IMR-90 (cell line): ENCODE results near the gene ELP6. TPM values are rescaled to one million over a fixed set of nuclear protein-coding genes. Genes with fewer than 3 reads are reported as not detected.

Source experiments
- ATAC-seq: fragments of 200-7000 bp; cut with Tn5 transposase; 2 replicates; pipeline ENCODE4 v1.9.1; 2020; ENCODE audit warnings: low read depth, mild to moderate bottlenecking, moderate library complexity
- BruUV-seq: library from RNA; stranded (reverse); fragments of 400-500 nt; replicated peaks from 2 replicates; lab custom pipeline; 2021; lab: Mats Ljungman, UMichigan
- CTCF ChIA-PET: fragments of 300-600 bp; formaldehyde crosslinking; extraction: SDS; loops from one replicate; lab custom pipeline; 2021; ENCODE audit warnings: antibody characterized with exemption; lab: Yijun Ruan, JAX
- POLR2A ChIA-PET: fragments of 300-600 bp; sonication (Branson Sonifier 250); formaldehyde crosslinking; loops from one replicate; lab custom pipeline; 2022; ENCODE audit warnings: antibody characterized with exemption; ENCODE audit not compliant: unreplicated experiment; lab: Charles Lee
- DNase-seq: peaks from one replicate; pipeline ENCODE4 v3.0.0; 2013
- H2AFZ ChIP-seq: replicated peaks from 2 replicates; pipeline ENCODE3; 2013; ENCODE audit warnings: low read length, mild to moderate bottlenecking; ENCODE audit not compliant: poor library complexity
- H2AK5ac ChIP-seq: 2 replicates; pipeline ENCODE4 v1.6.1; 2013; ENCODE audit warnings: low read depth, low read length, inconsistent platforms
- H2AK9ac ChIP-seq: replicated peaks from 2 replicates; pipeline ENCODE3; 2013; ENCODE audit warnings: mild to moderate bottlenecking, low read depth, low read length, moderate library complexity; ENCODE audit not compliant: poor library complexity
- H2BK120ac ChIP-seq: 2 replicates; pipeline ENCODE4 v1.6.1; 2013; ENCODE audit warnings: low read depth, low read length, inconsistent platforms
- H2BK15ac ChIP-seq: 3 replicates; pipeline ENCODE4 v1.6.1; 2013; ENCODE audit warnings: low read depth, low read length, inconsistent platforms
- H2BK20ac ChIP-seq: 2 replicates; pipeline ENCODE4 v1.6.1; 2013; ENCODE audit warnings: low read depth, mild to moderate bottlenecking, inconsistent platforms, low read length, moderate library complexity
- H2BK5ac ChIP-seq: 2 replicates; pipeline ENCODE4 v1.6.1; 2013; ENCODE audit warnings: mild to moderate bottlenecking, low read depth, low read length, inconsistent platforms; ENCODE audit not compliant: poor library complexity, severe bottlenecking
- H3K14ac ChIP-seq: replicated peaks from 2 replicates; pipeline ENCODE4 v1.6.1; 2013; ENCODE audit warnings: low read depth, low read length, inconsistent platforms
- H3K18ac ChIP-seq: 2 replicates; pipeline ENCODE4 v1.6.1; 2013; ENCODE audit warnings: low read depth, low read length, control low read depth
- H3K23ac ChIP-seq: 2 replicates; pipeline ENCODE4 v1.6.1; 2013; ENCODE audit warnings: low read depth, low read length, inconsistent platforms
- H3K27ac ChIP-seq: 2 replicates; pipeline ENCODE4 v1.5.1; 2013; ENCODE audit warnings: mild to moderate bottlenecking, control low read depth, low read length; ENCODE audit not compliant: insufficient read depth
- H3K27me3 ChIP-seq: 2 replicates; pipeline ENCODE4 v1.6.1; 2013; ENCODE audit warnings: low read length; ENCODE audit not compliant: control insufficient read depth, insufficient read depth
- H3K36me3 ChIP-seq: 2 replicates; pipeline ENCODE4 v1.6.1; 2013; ENCODE audit warnings: low read length, mixed read lengths; ENCODE audit not compliant: control insufficient read depth, insufficient read depth
- H3K4ac ChIP-seq: 2 replicates; pipeline ENCODE4 v1.6.1; 2013; ENCODE audit warnings: low read depth, low read length, inconsistent platforms
- H3K4me1 ChIP-seq: 2 replicates; pipeline ENCODE4 v1.6.1; 2013; ENCODE audit warnings: low read length, mixed read lengths; ENCODE audit not compliant: control insufficient read depth, insufficient read depth
- H3K4me2 ChIP-seq: 2 replicates; pipeline ENCODE4 v1.6.1; 2013; ENCODE audit warnings: low read depth, mild to moderate bottlenecking, control low read depth, low read length, moderate library complexity
- H3K4me3 ChIP-seq: 2 replicates; pipeline ENCODE4 v1.5.1; 2013; ENCODE audit warnings: low read depth, mild to moderate bottlenecking, control low read depth, low read length, moderate library complexity; ENCODE audit not compliant: insufficient read depth
- H3K56ac ChIP-seq: 2 replicates; pipeline ENCODE4 v1.6.1; 2013; ENCODE audit warnings: low read length, inconsistent platforms; ENCODE audit not compliant: insufficient read depth; ENCODE audit errors: extremely low read depth
- H3K79me1 ChIP-seq, 2 experiments: 2 replicates each; pipeline ENCODE4 v1.6.1; 2013; ENCODE audit warnings: low read length in 2 of 2, inconsistent platforms in 1 of 2, low read depth in 1 of 2
- H3K9ac ChIP-seq: 2 replicates; pipeline ENCODE4 v1.6.1; 2013; ENCODE audit warnings: low read depth, low read length, control low read depth
- H3K9me1 ChIP-seq: 2 replicates; pipeline ENCODE4 v1.6.1; 2013; ENCODE audit warnings: low read length, inconsistent platforms; ENCODE audit not compliant: insufficient read depth
- H3K9me3 ChIP-seq: 2 replicates; pipeline ENCODE4 v1.6.1; 2013; ENCODE audit warnings: low read length; ENCODE audit not compliant: control insufficient read depth, insufficient read depth
- H4K20me1 ChIP-seq: 2 replicates; pipeline ENCODE4 v1.6.1; 2013; ENCODE audit warnings: low read length, inconsistent platforms; ENCODE audit not compliant: insufficient read depth
- H4K5ac ChIP-seq: 2 replicates; pipeline ENCODE4 v1.6.1; 2013; ENCODE audit warnings: mild to moderate bottlenecking, low read depth, low read length, control low read depth
- H4K8ac ChIP-seq, 2 experiments: 2 replicates each; pipeline ENCODE4 v1.6.1; 2013; ENCODE audit warnings: low read depth in 2 of 2, low read length in 2 of 2, control low read depth in 1 of 2, inconsistent platforms in 1 of 2
- H4K91ac ChIP-seq: 2 replicates; pipeline ENCODE4 v1.6.1; 2013; ENCODE audit warnings: low read depth, low read length, inconsistent platforms; ENCODE audit not compliant: insufficient read depth
- CEBPB ChIP-seq: IDR thresholded peaks from 2 replicates; pipeline ENCODE4 v1.6.1; 2012; ENCODE audit warnings: low read depth, low read length, improper control_type of control experiment
- CHD1 ChIP-seq: IDR thresholded peaks from 2 replicates; pipeline ENCODE4 v1.6.1; 2012; ENCODE audit warnings: low read depth, low read length, improper control_type of control experiment
- ELK1 ChIP-seq: fragments of 150-350 bp; IDR thresholded peaks from 2 replicates; pipeline ENCODE4 v1.6.1; 2016; ENCODE audit warnings: low read depth, mild to moderate bottlenecking, low read length, moderate library complexity, borderline replicate concordance
- WGBS, 2 experiments: methylation state at CpG; one replicate each; pipeline versions ENCODE4 v1.1.5 to v1.1.7; 2013; ENCODE audit warnings: missing lambda C conversion rate in 2 of 2; ENCODE audit not compliant: insufficient read length in 1 of 2; ENCODE audit errors: extremely low coverage in 2 of 2; 5-methylcytosine and 5-hydroxymethylcytosine counted together
- dilution Hi-C: fragments of 300-500 bp; cut with HindIII; formaldehyde crosslinking; loops from one replicate; pipeline ENCODE4 v1.14.3; 2018; ENCODE audit warnings: low sequenced_read_pairs; ENCODE audit not compliant: unreplicated experiment
- in situ Hi-C: fragments of 300-500 bp; cut with MboI; formaldehyde crosslinking; loops from 3 replicates; pipeline ENCODE4 v1.14.3; 2019; ENCODE audit warnings: low sequenced_read_pairs, inconsistent platforms, mixed read lengths
- intact Hi-C: fragments of 100-400 bp; cut with micrococcal nuclease; formaldehyde crosslinking; loops from 2 replicates; pipeline ENCODE4 v1.10.0; 2022
- polyA plus RNA-seq, 3 experiments: library from polyadenylated mRNA; depleted of rRNA; stranded (reverse); fragments of >200 nt; gene quantifications; 2 replicates each; pipeline ENCODE4 v1.2.3, GENCODE V29; 2012; ENCODE audit warnings: low replicate concordance in 1 of 3
- total RNA-seq: library from RNA; depleted of rRNA; stranded (reverse); fragments of >200 nt; gene quantifications from 2 replicates; pipeline ENCODE4 v1.2.3, GENCODE V29; 2012

Gene ELP6
- total and polyA plus RNA-seq, 2 of the 4 experiments (the other 2 are of a cell fraction) = 31.4 to 44.9 TPM

GRCh38 chr3:47455806-47456452 is 57.6 kb downstream of the ELP6 start:
- Histone ChIP-seq H3K4me3 (no peak overlapping the region), H3K9me3 (no peaks in the 10 kb centered on the region), H2AK9ac (no peak overlapping the region), H4K91ac (no peak overlapping the region), H2BK120ac (no peak overlapping the region), H3K14ac (no peak overlapping the region), H3K4me2 (peak overlapping the region; percentile 62), H2AFZ (no peak overlapping the region), H3K79me1 (peaks cover 15 to 46% of the 10 kb centered on the region in 2 experiments), H3K18ac (peak overlapping the region; percentile 41; the same call in 1 of the 2 replicates), H3K9me1 (0 out of 2 replicates have a peak, but pooled peaks cover 2% of the 10 kb centered on the region), H2BK5ac (no peak overlapping the region), H3K27ac (peak overlapping the region; percentile 17; the same call in 1 of the 2 replicates), H3K56ac (no peak overlapping the region), H3K36me3 (no peaks in the 10 kb centered on the region), H4K8ac (no peak overlapping the region), H2AK5ac (no peak overlapping the region), H3K23ac (no peak overlapping the region), H3K4me1 (peaks cover 8% of the 10 kb centered on the region), H4K20me1 (peaks cover 14% of the 10 kb centered on the region), H3K27me3 (no peaks in the 10 kb centered on the region), H4K5ac (no peak overlapping the region), H2BK20ac (no peak overlapping the region), H3K4ac (no peak overlapping the region), H3K9ac (no peak overlapping the region), H2BK15ac (no peak overlapping the region)
- ATAC-seq = peak; percentile 32
- WGBS, 2 experiments = no CpG with 5 or more reads among the region's 3 CpGs
- dilution Hi-C loops = no loop called here
- TF ChIP-seq CHD1 = no peak
- TF ChIP-seq ELK1 = no peak
- TF ChIP-seq CEBPB = peak; percentile 98
- in situ Hi-C loops = no loop called here
- intact Hi-C loops = no loop called here
- ChIA-PET CTCF (no interaction called here), POLR2A (no interaction called here)
- no peak for DNase-seq
- no TSS peak for BruUV-seq
